Frontal cortex (tissue), 4 donors: ENCODE data around the gene EPHB1. TPM values are rescaled to one million over a fixed set of nuclear protein-coding genes. Genes with fewer than 3 reads are reported as not detected.
"Not testable (repeated sequence)": the region's sequence is repeated elsewhere in the genome, so short reads cannot be mapped to it uniquely, and the experiment has no call there.

Experiments used
- DNase-seq, 2 donors: peaks; one replicate each; pipeline ENCODE4 v3.0.0; 2012; ENCODE audit warnings: low spot score in 2 of 2
- FAIRE-seq: peaks from 2 replicates; lab custom pipeline; 2012; peaks lifted over from hg19 to GRCh38; lab: Jason Lieb, UNC
- total RNA-seq: library from RNA; depleted of rRNA; stranded (reverse); fragments of >200 nt; gene quantifications from one replicate; pipeline ENCODE4 v1.2.3, GENCODE V29; 2014
- donor health status: control.
- donor health status: control.
- donor health status: control.

EPHB1 gene
- total RNA-seq, 1 donor from 2014 or later = 16.7 TPM

GRCh38 chr3:134974624-134975023, 179.6 kb downstream of the EPHB1 start:
- DNase-seq (no peak), FAIRE-seq (no peak)

DNA sequence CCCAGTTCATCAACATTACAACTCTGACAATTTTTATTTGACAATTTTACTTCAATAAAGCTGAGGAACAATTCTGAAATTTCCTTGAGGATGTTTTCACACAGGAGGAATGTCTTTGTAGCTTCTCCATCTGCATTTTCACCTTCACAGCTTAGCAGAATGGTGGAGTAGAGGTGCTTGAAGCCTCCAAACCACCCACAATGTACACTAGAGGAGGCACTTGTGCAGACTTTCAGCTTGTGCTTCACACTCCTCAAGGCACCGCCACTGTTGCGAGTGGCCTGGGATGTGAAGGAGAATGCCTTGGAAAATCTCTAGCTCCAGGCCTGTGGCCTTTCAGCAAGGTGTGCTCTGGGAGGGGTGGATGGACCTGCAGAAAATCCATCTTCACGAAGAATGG, 181.9 kb downstream of the EPHB1 start:
- DNase-seq (no peak), FAIRE-seq (no peak)

DNA sequence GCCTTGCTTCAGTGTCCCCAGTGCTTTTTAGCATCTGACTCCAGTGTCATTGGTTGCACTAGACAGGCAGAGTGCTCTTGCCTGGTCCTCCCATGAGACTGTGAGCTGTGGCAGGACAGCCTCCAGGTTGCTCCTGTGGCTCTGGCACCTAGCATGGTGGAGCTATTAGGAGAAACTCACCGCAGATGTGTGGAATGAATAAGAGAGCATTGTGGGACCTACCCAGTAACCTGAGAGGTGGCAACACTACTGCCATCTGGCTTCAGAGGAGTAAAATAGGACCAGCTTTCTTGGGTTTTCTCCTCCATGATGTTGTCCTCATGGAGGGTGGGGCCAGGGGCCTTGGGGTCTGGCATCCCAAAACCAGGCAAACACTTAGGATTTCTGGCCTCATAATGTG, 183.6 kb downstream of the EPHB1 start:
- DNase-seq (no peak), FAIRE-seq (no peak)

GRCh38 chr3:134985864-134986715, 191.0 kb downstream of the EPHB1 start:
- FAIRE-seq = no peak
- DNase-seq = no peak

DNA sequence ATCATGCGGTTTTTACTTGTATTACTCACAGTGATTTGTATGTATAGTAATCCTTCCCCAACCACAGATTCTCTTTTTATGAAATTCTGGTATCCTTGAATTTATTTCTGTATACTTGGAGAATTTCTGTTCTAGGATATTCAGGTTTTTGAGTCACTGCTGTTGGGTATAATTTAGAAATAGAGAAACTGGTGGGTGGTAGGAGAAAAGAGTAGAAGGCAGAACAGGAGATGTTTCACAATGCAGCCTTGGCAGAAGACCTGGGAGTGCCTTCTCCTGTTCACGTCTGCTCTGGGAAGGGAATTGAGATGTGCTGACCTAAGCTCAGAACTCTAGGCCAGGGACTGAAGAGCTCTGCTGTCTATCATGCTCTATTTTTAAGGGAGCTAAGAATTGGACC, 193.6 kb downstream of the EPHB1 start:
- FAIRE-seq (no peak), DNase-seq (peak in 1 of 2 donors; percentile 22)

DNA sequence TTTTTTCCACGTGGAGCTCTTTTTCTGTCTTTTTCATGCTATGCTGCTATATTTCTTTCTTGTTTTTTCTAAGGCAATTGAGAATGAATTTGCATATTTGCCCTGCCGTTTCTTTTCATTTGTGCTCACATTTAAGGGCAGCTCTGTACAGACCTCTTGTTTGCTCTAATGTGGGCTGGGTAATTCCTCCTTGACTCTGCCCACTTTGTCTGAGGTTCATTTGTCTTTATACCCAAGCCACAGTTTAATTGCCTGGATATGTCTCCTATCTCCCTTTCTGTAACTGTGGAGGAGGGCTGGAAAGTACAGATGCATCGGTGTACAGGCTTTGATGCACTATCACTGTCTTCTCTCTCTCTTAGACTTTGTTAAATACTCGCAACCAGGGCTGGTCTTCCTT, 195.9 kb downstream of the EPHB1 start:
- no peak for FAIRE-seq
- DNase-seq = no peak

- DNase-seq (no peak), FAIRE-seq (no peak)
Measured at GRCh38 chr3:134991472-134992010, 196.5 kb downstream of the EPHB1 start.

- DNase-seq = no peak
- FAIRE-seq = no peak
Measured at GRCh38 chr3:134992180-134992579, 197.1 kb downstream of the EPHB1 start.

- FAIRE-seq = no peak
- DNase-seq = no peak
Measured at GRCh38 chr3:134992586-134992985, 197.5 kb downstream of the EPHB1 start.

DNA sequence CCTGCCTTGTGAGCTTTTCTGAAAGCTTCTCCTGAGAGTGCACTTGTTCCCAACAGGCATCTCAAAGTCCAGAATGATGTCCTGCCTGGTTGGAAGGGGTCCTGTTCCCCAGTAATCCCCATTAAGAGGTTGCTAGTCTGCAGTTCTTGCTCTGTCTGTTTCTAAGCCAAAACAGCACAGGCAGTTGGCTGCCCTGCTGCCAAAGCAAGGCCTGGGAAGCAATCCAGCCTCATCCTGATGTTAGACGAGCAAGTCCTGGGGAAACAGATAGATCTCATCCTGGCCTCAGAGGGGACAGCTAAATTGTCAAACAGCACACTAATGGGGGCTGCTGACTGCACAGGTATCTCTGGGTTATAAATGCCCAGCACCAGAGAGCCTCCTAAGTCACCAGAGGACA, 198.0 kb downstream of the EPHB1 start:
- no peak for FAIRE-seq
- no peak for DNase-seq

DNA sequence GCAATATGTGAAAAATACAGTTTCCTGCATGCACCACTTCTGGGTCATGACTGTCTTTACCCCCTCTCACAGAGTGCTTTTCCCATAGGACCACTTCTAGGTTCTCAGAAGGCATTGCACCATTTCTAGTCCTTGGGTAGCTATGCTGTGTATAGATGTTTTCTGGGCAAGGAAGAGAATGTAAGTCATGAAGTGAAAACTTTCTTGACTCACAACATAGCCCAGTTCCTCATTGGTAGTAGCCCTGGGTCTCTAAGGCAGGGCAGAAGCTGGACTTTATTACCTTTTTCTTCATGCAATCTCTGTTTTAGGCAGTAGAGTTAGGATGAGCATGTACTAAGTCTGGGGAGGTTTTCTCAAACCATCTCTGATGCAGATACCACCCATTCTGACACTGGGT, 203.1 kb downstream of the EPHB1 start:
- no peak for DNase-seq
- FAIRE-seq = no peak

DNA sequence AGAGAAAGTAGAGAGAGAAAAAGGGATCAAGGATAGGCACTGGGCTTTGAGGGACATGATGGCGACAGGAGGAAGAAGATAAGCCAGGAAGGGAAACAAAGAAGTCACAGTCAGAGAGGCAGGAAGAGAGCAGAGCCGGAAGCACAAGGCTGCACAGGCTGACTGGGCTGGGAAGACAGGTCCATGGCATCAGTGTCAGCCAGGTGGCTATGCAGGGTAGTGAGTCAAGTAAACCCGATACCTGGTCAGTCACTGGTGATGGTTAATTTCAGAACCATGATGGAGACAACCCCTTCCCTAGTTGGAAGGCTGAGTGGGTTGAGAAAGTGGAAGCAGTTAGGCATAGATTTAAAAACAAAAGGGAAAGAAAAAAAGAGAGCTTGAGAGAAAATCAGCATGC, 203.8 kb downstream of the EPHB1 start:
- FAIRE-seq = no peak
- no peak for DNase-seq

DNA sequence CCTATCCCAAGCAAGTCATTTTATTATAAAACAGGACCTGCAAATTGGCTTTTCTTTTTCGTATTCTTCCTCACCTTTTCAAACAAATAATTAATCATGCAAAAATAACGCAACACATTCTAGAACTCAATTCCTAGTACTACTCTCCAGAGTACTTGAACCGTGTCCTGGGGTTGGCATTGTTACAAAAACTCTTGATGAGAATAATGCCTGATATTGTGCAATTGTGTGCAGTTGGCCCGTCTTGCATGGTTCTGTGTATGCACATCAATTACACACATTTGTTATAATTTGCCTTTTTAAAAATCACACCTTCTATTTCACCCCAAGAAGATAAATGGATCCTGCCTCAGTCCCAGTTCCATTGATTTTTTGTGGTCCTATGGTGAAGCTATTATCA, 205.4 kb downstream of the EPHB1 start:
- no peak for DNase-seq
- FAIRE-seq = no peak

DNA sequence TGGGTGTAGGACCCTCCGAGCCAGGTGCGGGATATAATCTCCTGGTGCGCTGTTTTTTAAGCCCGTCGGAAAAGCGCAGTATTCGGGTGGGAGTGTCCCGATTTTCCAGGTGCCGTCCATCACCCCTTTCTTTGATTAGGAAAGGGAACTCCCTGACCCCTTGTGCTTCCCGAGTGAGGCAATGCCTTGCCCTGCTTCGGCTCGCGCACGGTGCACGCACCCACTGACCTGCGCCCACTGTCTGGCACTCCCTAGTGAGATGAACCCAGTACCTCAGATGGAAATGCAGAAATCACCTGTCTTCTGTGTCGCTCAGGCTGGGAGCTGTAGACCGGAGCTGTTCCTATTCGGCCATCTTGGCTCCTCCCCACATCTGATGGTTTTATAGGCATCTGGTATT, 210.6 kb downstream of the EPHB1 start:
- DNase-seq, FAIRE-seq: not testable (repeated sequence)

GRCh38 chr3:135007607-135008006, 212.5 kb downstream of the EPHB1 start:
- DNase-seq (no peak), FAIRE-seq (no peak)

DNA sequence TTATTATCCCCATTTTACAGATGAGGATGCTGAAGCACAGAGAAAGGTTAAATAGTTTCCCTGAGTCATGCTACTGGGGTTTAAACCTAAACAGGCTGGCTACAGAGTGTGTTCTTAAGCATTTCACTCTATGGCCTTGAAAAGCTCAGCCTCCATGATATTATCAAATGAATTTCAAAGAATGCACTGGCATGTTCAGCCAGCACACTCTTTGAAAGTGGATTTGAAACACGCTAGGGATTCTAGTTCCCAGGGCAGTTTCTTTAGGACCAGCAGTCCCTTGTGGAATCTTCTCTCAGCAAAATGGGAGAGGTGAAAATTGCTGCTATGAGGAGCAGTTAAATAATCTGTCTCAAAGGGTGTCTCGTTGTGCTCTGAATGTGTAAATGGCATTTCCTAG, 213.3 kb downstream of the EPHB1 start:
- FAIRE-seq = no peak
- no peak for DNase-seq

DNA sequence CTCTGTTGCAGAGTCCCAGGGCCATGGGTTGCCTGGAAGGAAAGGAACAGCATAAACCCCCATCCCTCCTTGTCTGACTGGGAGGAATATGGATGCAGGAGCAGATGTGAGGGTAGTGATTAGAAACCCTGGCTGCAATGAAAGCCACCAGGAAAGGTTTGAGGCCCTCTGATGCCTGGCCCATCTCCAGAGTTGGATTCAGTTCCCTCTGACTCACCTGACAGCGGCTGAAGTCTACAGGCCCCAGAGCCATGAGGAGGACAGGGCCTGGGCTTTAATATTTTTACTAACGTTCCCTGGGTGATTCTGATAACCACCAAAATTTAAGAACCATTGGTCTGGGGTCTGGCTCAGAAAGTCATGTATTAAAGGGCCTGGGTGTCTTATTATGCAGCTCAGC, 214.0 kb downstream of the EPHB1 start:
- FAIRE-seq (no peak), DNase-seq (no peak)

DNA sequence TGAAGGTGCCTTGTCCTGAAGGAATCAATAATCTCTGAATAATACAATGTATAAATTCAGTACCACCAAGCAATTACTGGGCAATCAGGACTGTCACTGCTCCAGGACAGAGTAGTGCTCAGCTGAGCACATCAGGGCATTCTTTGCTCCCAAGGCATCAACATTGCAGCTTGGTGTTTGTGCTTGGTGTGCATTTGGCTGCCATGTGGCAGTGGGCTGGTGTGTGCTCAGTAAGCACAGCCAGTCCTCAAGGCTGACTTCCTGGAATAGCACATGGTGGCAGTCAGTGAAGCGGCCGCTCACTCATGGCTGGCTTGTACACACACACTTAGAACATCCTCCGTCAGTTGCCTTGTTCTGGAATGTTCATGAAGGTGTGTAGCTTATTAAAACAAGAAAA, 217.0 kb downstream of the EPHB1 start:
- peak in 1 of 2 donors; percentile 10 for DNase-seq
- no peak for FAIRE-seq

DNA sequence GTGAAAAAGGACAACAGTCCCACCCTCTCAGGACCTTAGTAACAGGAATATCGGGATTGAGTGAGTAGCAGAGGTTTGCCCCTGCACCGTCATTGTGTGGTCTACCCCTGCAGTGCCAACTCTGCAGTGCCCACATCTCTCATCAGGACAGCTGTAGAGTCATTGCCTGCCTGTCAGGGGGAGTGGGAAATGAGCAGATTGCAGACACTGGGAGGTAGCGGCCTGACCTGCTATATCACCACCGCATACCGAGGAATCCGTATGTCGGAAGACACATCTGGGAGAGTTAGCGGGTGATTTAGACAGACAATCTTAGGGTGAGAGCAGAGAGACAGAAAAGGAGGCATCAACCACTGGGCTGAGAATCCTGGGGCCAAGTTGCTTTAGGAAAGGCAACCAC, 218.1 kb downstream of the EPHB1 start:
- FAIRE-seq = no peak
- no peak for DNase-seq

DNA sequence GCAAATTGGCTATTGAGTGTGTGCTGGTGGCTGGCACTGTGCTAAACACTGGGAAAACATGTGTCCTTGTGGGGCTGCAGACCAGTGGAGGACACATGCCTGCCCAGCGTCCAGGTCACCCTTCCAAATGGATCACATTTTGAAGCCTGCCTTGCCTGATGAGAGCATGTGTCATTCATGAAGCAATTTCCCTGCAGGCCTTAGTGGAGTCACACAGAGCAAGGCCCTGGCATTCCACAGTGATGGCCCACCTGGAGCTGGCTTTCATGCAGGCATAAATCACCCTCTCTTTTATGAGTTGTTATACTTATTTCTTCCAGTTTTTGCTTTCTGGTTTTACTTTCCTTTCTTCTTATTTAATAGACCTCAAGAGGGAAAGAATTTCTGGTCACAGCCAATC, 219.5 kb downstream of the EPHB1 start:
- DNase-seq (no peak), FAIRE-seq (no peak)

DNA sequence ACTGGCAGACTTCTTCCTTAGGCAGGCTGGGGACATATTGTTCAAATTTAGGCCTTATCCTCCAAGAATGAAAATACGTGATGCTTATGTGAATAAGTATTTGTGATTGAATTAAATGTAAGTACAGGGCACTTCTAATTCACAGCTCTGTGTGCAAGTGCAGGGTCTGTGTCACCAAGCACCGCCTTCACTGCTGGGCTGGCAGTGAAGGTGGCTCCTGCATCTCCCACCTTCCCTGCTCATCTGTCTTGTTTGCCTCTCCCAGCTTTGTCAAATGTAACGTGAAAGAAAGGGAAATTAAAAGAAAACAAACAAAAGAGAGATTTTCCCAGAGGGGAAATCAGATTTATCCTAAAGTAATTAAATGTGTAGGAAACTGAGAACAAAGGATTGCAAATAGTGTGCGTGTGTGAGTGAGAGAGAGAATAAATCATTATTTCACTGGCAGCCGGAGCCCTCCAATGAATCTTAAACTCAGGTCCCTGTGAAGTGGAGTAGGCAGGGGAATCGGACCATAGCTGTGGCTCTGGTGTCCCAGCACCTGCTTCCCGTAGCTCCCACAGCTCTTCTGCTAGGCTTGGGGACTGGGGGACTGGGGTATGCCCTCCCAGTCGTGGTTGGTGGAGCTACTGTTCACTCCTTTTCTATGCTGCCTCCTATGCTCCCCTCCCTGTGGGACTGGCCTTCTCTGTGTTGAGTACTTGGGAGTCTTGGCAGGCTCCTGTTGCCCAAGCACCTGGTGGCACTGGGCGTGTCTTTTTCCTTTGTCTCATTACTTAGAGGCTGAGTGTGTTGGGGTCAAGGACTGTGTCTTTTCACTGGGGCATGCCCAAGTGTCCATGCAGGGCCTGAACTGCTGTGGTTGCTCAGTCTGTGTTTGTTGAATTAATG, 222.2 kb downstream of the EPHB1 start:
- DNase-seq (no peak), FAIRE-seq (no peak)
